H1 (cell line): ENCODE data around the gene ETS1. TPM values are rescaled to one million over a fixed set of nuclear protein-coding genes. Genes with fewer than 3 reads are reported as not detected.

Source experiments
- CTCF ChIA-PET: fragments of 300-600 bp; sonication (Branson Sonifier 250); formaldehyde crosslinking; loops from one replicate; lab custom pipeline; 2021; ENCODE audit not compliant: partially characterized antibody; lab: Charles Lee
- POLR2A ChIA-PET: fragments of 300-600 bp; sonication (Branson Sonifier 250); formaldehyde crosslinking; loops from one replicate; lab custom pipeline; 2021; ENCODE audit warnings: inconsistent platforms; ENCODE audit not compliant: partially characterized antibody; lab: Charles Lee
- DNase-seq, 2 experiments: peaks; one replicate each; pipeline versions ENCODE4 v3.0.0 to v3.0.0-alpha.2; 2010 to 2022; ENCODE audit warnings: low spot score in 2 of 2, low read depth in 1 of 2, mixed read lengths in 1 of 2
- FAIRE-seq: peaks from 2 replicates; lab custom pipeline; 2011; peaks lifted over from hg19 to GRCh38; lab: Jason Lieb, UNC
- H2AFZ ChIP-seq: 2 replicates; pipeline ENCODE4 v1.8.1; 2012; ENCODE audit warnings: low read length, inconsistent platforms
- H2AK5ac ChIP-seq: 2 replicates; pipeline ENCODE4 v1.6.1; 2013; ENCODE audit warnings: low read depth, low read length
- H2BK120ac ChIP-seq: replicated peaks from 2 replicates; pipeline ENCODE3; 2013; ENCODE audit warnings: low read depth, low read length, inconsistent platforms
- H2BK12ac ChIP-seq: 2 replicates; pipeline ENCODE4 v1.6.1; 2013; ENCODE audit warnings: low read depth, low read length
- H2BK15ac ChIP-seq: 2 replicates; pipeline ENCODE4 v1.6.1; 2013; ENCODE audit warnings: low read length
- H2BK20ac ChIP-seq: 2 replicates; pipeline ENCODE4 v1.6.1; 2013; ENCODE audit warnings: low read length
- H2BK5ac ChIP-seq: 2 replicates; pipeline ENCODE4 v1.6.1; 2013; ENCODE audit warnings: low read depth, low read length
- H3K14ac ChIP-seq: 2 replicates; pipeline ENCODE4 v1.6.1; 2013; ENCODE audit warnings: inconsistent platforms; ENCODE audit not compliant: insufficient read length
- H3K18ac ChIP-seq: 2 replicates; pipeline ENCODE4 v1.6.1; 2013; ENCODE audit warnings: low read length; ENCODE audit errors: extremely low read depth
- H3K23ac ChIP-seq: 2 replicates; pipeline ENCODE4 v1.6.1; 2013; ENCODE audit warnings: inconsistent platforms; ENCODE audit not compliant: insufficient read length
- H3K23me2 ChIP-seq: 2 replicates; pipeline ENCODE4 v1.6.1; 2013; ENCODE audit warnings: low read depth, low read length
- H3K27ac ChIP-seq: 2 replicates; pipeline ENCODE4 v1.6.1; 2011; ENCODE audit warnings: low read depth, low read length, inconsistent platforms
- H3K27me3 ChIP-seq, 4 experiments: replicated peaks in 1 of 4; 1 replicate in 1 of 4; 2 replicates in 3 of 4; pipeline versions ENCODE4 v1.6.1 to v1.8.1; 2011 to 2013; ENCODE audit warnings: low read length in 3 of 4, mild to moderate bottlenecking in 3 of 4, inconsistent platforms in 2 of 4, mixed read lengths in 2 of 4, moderate library complexity in 1 of 4; ENCODE audit not compliant: control insufficient read depth in 3 of 4, insufficient read depth in 3 of 4; ENCODE audit errors: extremely low read depth in 1 of 4
- H3K36me3 ChIP-seq, 4 experiments: 2 replicates each; pipeline versions ENCODE4 v1.6.1 to v1.8.1; 2011 to 2013; ENCODE audit warnings: mild to moderate bottlenecking in 4 of 4, low read length in 3 of 4, moderate library complexity in 2 of 4, control low read depth in 1 of 4, inconsistent platforms in 1 of 4; ENCODE audit not compliant: insufficient read depth in 4 of 4, control insufficient read depth in 2 of 4
- H3K4ac ChIP-seq: replicated peaks from 2 replicates; pipeline ENCODE3; 2013; ENCODE audit warnings: low read length, low read depth, mixed read lengths, inconsistent platforms; ENCODE audit not compliant: insufficient read length
- H3K4me1 ChIP-seq, 4 experiments: replicated peaks in 1 of 4; 1 replicate in 1 of 4; 2 replicates in 3 of 4; pipeline versions ENCODE4 v1.6.1 to v1.8.1; 2011 to 2013; ENCODE audit warnings: low read length in 3 of 4, inconsistent platforms in 2 of 4, mixed read lengths in 1 of 4; ENCODE audit not compliant: insufficient read depth in 4 of 4, control insufficient read depth in 3 of 4
- H3K4me2 ChIP-seq, 2 experiments: 2 replicates each; pipeline versions ENCODE4 v1.6.1 to v1.8.1; 2011 to 2013; ENCODE audit warnings: low read depth in 2 of 2, low read length in 2 of 2, control low read depth in 1 of 2, inconsistent platforms in 1 of 2, mild to moderate bottlenecking in 1 of 2; ENCODE audit not compliant: insufficient read depth in 1 of 2
- H3K4me3 ChIP-seq, 4 experiments: fragments of 200-600, 300-600 bp in 1 of 4; sonication (generic), shearing (Covaris generic), sonication (Bioruptor Twin) in 1 of 4; 2 replicates each; pipeline versions ENCODE4 v1.5.1 to v1.8.1; 2011 to 2016; ENCODE audit warnings: low read length in 4 of 4, low read depth in 3 of 4, control low read depth in 2 of 4, inconsistent platforms in 2 of 4, mild to moderate bottlenecking in 2 of 4, mixed read lengths in 1 of 4, moderate library complexity in 1 of 4; ENCODE audit not compliant: insufficient read depth in 2 of 4; ENCODE audit errors: extremely low read depth in 1 of 4
- H3K56ac ChIP-seq: replicated peaks from 2 replicates; pipeline ENCODE3; 2013; ENCODE audit warnings: low read depth, mild to moderate bottlenecking, mixed read lengths, low read length, inconsistent platforms; ENCODE audit not compliant: insufficient read length
- H3K79me1 ChIP-seq: 2 replicates; pipeline ENCODE4 v1.6.1; 2013; ENCODE audit warnings: low read depth, low read length, control low read depth
- H3K79me2 ChIP-seq, 2 experiments: 2 replicates each; pipeline versions ENCODE4 v1.6.1 to v1.8.1; 2012 to 2013; ENCODE audit warnings: low read length in 2 of 2, mild to moderate bottlenecking in 2 of 2, inconsistent platforms in 1 of 2; ENCODE audit not compliant: insufficient read depth in 2 of 2, control insufficient read depth in 1 of 2
- H3K9ac ChIP-seq, 4 experiments: replicated peaks in 1 of 4; 1 replicate in 1 of 4; 2 replicates in 3 of 4; pipeline versions ENCODE4 v1.6.1 to v1.8.1; 2011 to 2013; ENCODE audit warnings: low read depth in 3 of 4, low read length in 3 of 4, control low read depth in 2 of 4, mild to moderate bottlenecking in 2 of 4, moderate library complexity in 2 of 4, inconsistent platforms in 1 of 4; ENCODE audit errors: extremely low read depth in 1 of 4
- H3K9me3 ChIP-seq, 2 experiments: 2 replicates each; pipeline versions ENCODE4 v1.6.1 to v1.8.1; 2012 to 2013; ENCODE audit warnings: mild to moderate bottlenecking in 2 of 2, moderate library complexity in 2 of 2, control low read depth in 1 of 2, inconsistent platforms in 1 of 2, low read depth in 1 of 2, low read length in 1 of 2, mixed read lengths in 1 of 2; ENCODE audit not compliant: insufficient read depth in 2 of 2
- H4K20me1 ChIP-seq, 2 experiments: replicated peaks in 1 of 2; 2 replicates each; pipeline versions ENCODE3 to v1.8.1; 2011 to 2013; ENCODE audit warnings: inconsistent platforms in 2 of 2, low read length in 2 of 2, mild to moderate bottlenecking in 1 of 2; ENCODE audit not compliant: insufficient read depth in 2 of 2, control insufficient read depth in 1 of 2
- H4K5ac ChIP-seq: 2 replicates; pipeline ENCODE4 v1.6.1; 2013; ENCODE audit warnings: low read length, low read depth, mixed read lengths, inconsistent platforms; ENCODE audit not compliant: insufficient read length
- H4K8ac ChIP-seq: 2 replicates; pipeline ENCODE4 v1.8.0; 2013; ENCODE audit warnings: mild to moderate bottlenecking, moderate library complexity, low read length, inconsistent platforms; ENCODE audit not compliant: insufficient read depth; ENCODE audit errors: extremely low read depth
- H4K91ac ChIP-seq: replicated peaks from 2 replicates; pipeline ENCODE3; 2013; ENCODE audit warnings: low read length, mixed read lengths, inconsistent platforms; ENCODE audit not compliant: insufficient read length
- ASH2L ChIP-seq: fragments of 200-600, 300-600 bp; sonication (generic); IDR thresholded peaks from one replicate; pipeline ENCODE4 v1.7.1; 2017; ENCODE audit warnings: low read length
- KDM4A ChIP-seq: IDR thresholded peaks from one replicate; pipeline ENCODE4 v1.7.1; 2012; ENCODE audit warnings: low read depth, mild to moderate bottlenecking, moderate library complexity, low read length, inconsistent platforms; ENCODE audit not compliant: severe bottlenecking
- RBBP5 ChIP-seq: IDR thresholded peaks from 2 replicates; pipeline ENCODE4 v1.7.1; 2012; ENCODE audit warnings: low read depth, mild to moderate bottlenecking, inconsistent platforms, low read length, moderate library complexity, borderline replicate concordance
- SP2 ChIP-seq: IDR thresholded peaks from 2 replicates; pipeline ENCODE4 v1.6.1; 2012; ENCODE audit warnings: mild to moderate bottlenecking, low read length, inconsistent platforms
- WGBS, 2 experiments: shearing (Covaris generic) in 1 of 2; methylation state at CpG; one replicate each; pipeline versions ENCODE4 v1.1.6 to v1.1.7; 2013 to 2015; ENCODE audit warnings: low lambda C conversion rate in 2 of 2, mixed read lengths in 2 of 2, inconsistent platforms in 1 of 2, low coverage in 1 of 2, missing lambda C conversion rate in 1 of 2; ENCODE audit not compliant: insufficient replicate concordance in 2 of 2, insufficient coverage in 1 of 2, insufficient read length in 1 of 2; ENCODE audit errors: extremely low coverage in 1 of 2, missing lambda C conversion rate in 1 of 2; 5-methylcytosine and 5-hydroxymethylcytosine counted together
- polyA plus RNA-seq, 7 experiments: library from polyadenylated mRNA; depleted of rRNA in 3 of 7; stranded (reverse) in 5 of 7; unstranded in 2 of 7; fragments of >200 nt in 5 of 7; fragments of 200-250 nt in 2 of 7; gene quantifications; 1 replicate in 5 of 7; 2 replicates in 1 of 7; 4 replicates in 1 of 7; pipeline versions ENCODE4 v1.2.1 to v1.2.3, GENCODE V29; 2011 to 2013; ENCODE audit warnings: missing spikeins in 2 of 7, mixed read lengths in 2 of 7
- total RNA-seq: library from RNA; stranded (reverse); fragmentation: NEBNext Ultra II Directional; extraction: Animal tissue kit (Norgen Biotek cat#: 25700); gene quantifications from 2 replicates; pipeline ENCODE4 v1.2.1, GENCODE V29; 2021

The ETS1 gene
- total and polyA plus RNA-seq, 2 of the 8 experiments (the other 6 are each of a cell fraction or from before 2014, with no cell fraction given) = 10.0 to 35.3 TPM

DNA sequence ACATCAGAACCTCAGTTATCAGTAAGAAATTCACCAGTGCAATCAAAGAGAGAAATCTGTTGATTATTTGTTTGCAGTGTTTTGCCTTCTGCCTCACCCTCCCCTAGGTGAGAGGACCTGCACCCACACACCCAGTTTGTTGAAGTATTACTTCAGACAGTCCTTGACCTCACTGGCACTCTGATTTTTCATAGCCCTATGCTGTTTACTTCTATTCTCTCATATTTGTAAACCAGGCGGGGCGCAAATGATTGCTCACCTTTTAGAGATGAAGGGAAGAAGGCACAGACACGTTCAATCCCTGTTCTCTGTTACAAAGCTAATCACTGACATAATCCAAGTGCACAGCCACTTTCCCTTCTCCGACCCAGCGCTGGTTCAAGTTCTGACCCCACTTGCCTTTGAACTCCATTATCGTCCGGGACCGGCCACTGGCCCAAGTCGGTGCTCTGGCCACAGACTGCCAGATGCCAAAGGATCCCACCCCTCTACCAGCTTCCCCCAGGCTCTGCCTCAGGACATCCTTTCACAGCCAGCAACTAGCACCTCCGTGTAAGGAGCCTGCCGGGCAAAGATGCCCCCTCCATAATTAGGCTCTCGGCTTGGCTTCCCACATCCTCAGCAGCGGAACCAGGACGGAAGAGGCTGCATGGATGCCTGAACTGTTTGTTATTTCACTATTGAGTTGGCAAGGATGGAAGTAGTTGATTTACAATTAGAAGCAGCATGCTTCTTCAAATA, 1.7 kb downstream of the ETS1 start:
- CTCF ChIA-PET = interaction anchor here (0.6 to 2.0 kb wide), 7 partner anchors 12 to 217 kb away, joined by 3 to 5 read pairs (median 3); no protein-coding TSS in a partner anchor
- Histone ChIP-seq H3K23me2 (peaks cover 2% of the 10 kb centered on the region; the same call in 1 of the 2 replicates), H3K4me2 (peak overlapping the region; percentile 72 to 83), H3K14ac (no peak overlapping the region), H3K27me3 (no peaks in the 10 kb centered on the region; a peak in 1 of 7 replicates), H4K8ac (no peak overlapping the region), H2BK120ac (no peak overlapping the region), H3K27ac (no peak overlapping the region), H3K4me1 (peaks cover 0 to 26% (median 15%) of the 10 kb centered on the region in 4 experiments; a peak in 6 of 7 replicates), H3K18ac (peak overlapping the region; percentile 74), H2BK12ac (no peak overlapping the region), H3K36me3 (no peaks in the 10 kb centered on the region), H4K91ac (peak overlapping the region; percentile 22), H2BK15ac (no peak overlapping the region), H3K9ac (no peak overlapping the region), H3K9me3 (no peaks in the 10 kb centered on the region), H2BK5ac (peak overlapping the region; percentile 47; the same call in 1 of the 2 replicates), H4K5ac (no peak overlapping the region), H3K79me1 (no peaks in the 10 kb centered on the region), H3K4ac (peak overlapping the region; percentile 17), H4K20me1 (no peaks in the 10 kb centered on the region), H3K23ac (no peak overlapping the region), H2AK5ac (no peak overlapping the region), H3K56ac (no peak overlapping the region), H3K79me2 (peaks cover 0 to 34% of the 10 kb centered on the region in 2 experiments; a peak in 3 of 4 replicates), H2AFZ (no peak overlapping the region), H2BK20ac (no peak overlapping the region), H3K4me3 (peak overlapping the region; percentile 20 to 62 (median 28); a peak in 6 of 8 replicates)
- FAIRE-seq = no peak
- 23% methylated on average over 14 of the region's 14 CpGs; no CpG with 5 or more reads in 1 of the 2 experiments for WGBS, 2 experiments
- no peak for TF ChIP-seq RBBP5
- TF ChIP-seq SP2 = no peak
- peak; percentile 62 for TF ChIP-seq ASH2L
- TF ChIP-seq KDM4A = peak; percentile 45
- POLR2A ChIA-PET = interaction anchor here (0.8 to 2.2 kb wide), 4 partner anchors 11 to 26 kb away, joined by 3 to 10 read pairs (median 4); no protein-coding TSS in a partner anchor
- DNase-seq = no peak
